ENCODE results near the gene NTM. TPM values are rescaled to one million over a fixed set of nuclear protein-coding genes. Genes with fewer than 3 reads are reported as not detected.

The NTM gene
- total RNA-seq, 1 experiment from 2014 or later = 8.6 TPM

DNA sequence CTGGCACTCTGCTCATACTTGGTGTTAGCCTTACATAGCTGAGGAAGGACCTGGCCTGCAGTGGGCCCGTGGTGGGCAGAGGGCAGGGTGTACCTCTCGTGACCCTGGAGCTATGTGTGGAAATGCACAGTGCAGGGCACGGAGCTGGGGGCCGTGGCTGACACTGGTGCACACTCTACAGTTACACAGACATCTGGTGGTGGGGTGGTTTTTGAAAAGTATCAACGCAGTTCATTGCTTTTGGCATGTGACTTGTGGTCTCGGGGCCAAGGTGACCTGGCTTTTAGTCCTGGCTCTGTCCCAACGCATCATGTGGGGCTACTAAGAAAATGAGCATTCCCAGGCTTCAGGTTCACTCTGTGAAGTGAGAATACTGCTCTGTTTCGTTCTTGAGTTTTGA, 553.6 kb downstream of the NTM start:
- CTCF ChIA-PET = no interaction called here
- DNase-seq (ENCODE audit: low spot score) = no peak
- intact Hi-C loops (cut with micrococcal nuclease; ENCODE audit: unreplicated experiment) = no loop called here
- Histone ChIP-seq H3K27me3 (replicated peaks; ENCODE audit: insufficient read depth, low read depth, low read length, poor library complexity) (no peaks in the 10 kb centered on the region), H3K4me3 (ENCODE audit: low read depth, low read length, poor library complexity, severe bottlenecking) (no peak overlapping the region), H3K36me3 (ENCODE audit: insufficient read depth, low read length, poor library complexity, severe bottlenecking) (no peaks in the 10 kb centered on the region), H3K4me1 (ENCODE audit: insufficient read depth, low read length, poor library complexity, severe bottlenecking) (peaks cover 17% of the 10 kb centered on the region), H3K27ac (ENCODE audit: low read depth, low read length, poor library complexity, severe bottlenecking) (no peak overlapping the region), H3K9me3 (ENCODE audit: low read depth, low read length, poor library complexity, severe bottlenecking) (no peaks in the 10 kb centered on the region)
- TF ChIP-seq EZH2 (IDR thresholded peaks at IDR 0.05; ENCODE audit: borderline replicate concordance, low read depth, low read length, poor library complexity, severe bottlenecking) = no peak
- TF ChIP-seq CTCF (conservative IDR thresholded peaks at IDR 0.05; ENCODE audit: low read depth, low read length) = no peak
- BruUV-seq (replicated peaks) = no TSS peak
- POLR2A ChIA-PET (ENCODE audit: low non-redundant PET) = no interaction called here

GRCh38 chr11:131924457-131925201, 554.2 kb downstream of the NTM start:
- Histone ChIP-seq H3K4me1 (ENCODE audit: insufficient read depth, low read length, poor library complexity, severe bottlenecking) (peaks cover 17% of the 10 kb centered on the region), H3K9me3 (ENCODE audit: low read depth, low read length, poor library complexity, severe bottlenecking) (no peaks in the 10 kb centered on the region), H3K27me3 (replicated peaks; ENCODE audit: insufficient read depth, low read depth, low read length, poor library complexity) (no peaks in the 10 kb centered on the region), H3K36me3 (ENCODE audit: insufficient read depth, low read length, poor library complexity, severe bottlenecking) (no peaks in the 10 kb centered on the region), H3K4me3 (ENCODE audit: low read depth, low read length, poor library complexity, severe bottlenecking) (no peak overlapping the region), H3K27ac (ENCODE audit: low read depth, low read length, poor library complexity, severe bottlenecking) (no peak overlapping the region)
- intact Hi-C loops (cut with micrococcal nuclease; ENCODE audit: unreplicated experiment) = no loop called here
- DNase-seq (ENCODE audit: low spot score) = no peak
- TF ChIP-seq CTCF (conservative IDR thresholded peaks at IDR 0.05; ENCODE audit: low read depth, low read length) (no peak), EZH2 (IDR thresholded peaks at IDR 0.05; ENCODE audit: borderline replicate concordance, low read depth, low read length, poor library complexity, severe bottlenecking) (no peak)
- POLR2A ChIA-PET (ENCODE audit: low non-redundant PET) = no interaction called here
- no TSS peak for BruUV-seq (replicated peaks)
- CTCF ChIA-PET = no interaction called here

GRCh38 chr11:131925829-131926228, 555.4 kb downstream of the NTM start:
- BruUV-seq (replicated peaks) = no TSS peak
- no peak for DNase-seq (ENCODE audit: low spot score)
- Histone ChIP-seq H3K4me1 (ENCODE audit: insufficient read depth, low read length, poor library complexity, severe bottlenecking) (peaks cover 17% of the 10 kb centered on the region), H3K9me3 (ENCODE audit: low read depth, low read length, poor library complexity, severe bottlenecking) (no peaks in the 10 kb centered on the region), H3K27ac (ENCODE audit: low read depth, low read length, poor library complexity, severe bottlenecking) (no peak overlapping the region), H3K27me3 (replicated peaks; ENCODE audit: insufficient read depth, low read depth, low read length, poor library complexity) (no peaks in the 10 kb centered on the region), H3K36me3 (ENCODE audit: insufficient read depth, low read length, poor library complexity, severe bottlenecking) (no peaks in the 10 kb centered on the region), H3K4me3 (ENCODE audit: low read depth, low read length, poor library complexity, severe bottlenecking) (no peak overlapping the region)
- no peak for TF ChIP-seq CTCF (conservative IDR thresholded peaks at IDR 0.05; ENCODE audit: low read depth, low read length)
- no peak for TF ChIP-seq EZH2 (IDR thresholded peaks at IDR 0.05; ENCODE audit: borderline replicate concordance, low read depth, low read length, poor library complexity, severe bottlenecking)
- intact Hi-C loops (cut with micrococcal nuclease; ENCODE audit: unreplicated experiment) = no loop called here
- CTCF ChIA-PET = no interaction called here
- POLR2A ChIA-PET (ENCODE audit: low non-redundant PET) = no interaction called here
